ENCODE data around the gene ALDH1A1.
A peak's percentile ranks its signal among the peaks of the same experiment; 100 is the strongest.

ALDH1A1 gene

DNA sequence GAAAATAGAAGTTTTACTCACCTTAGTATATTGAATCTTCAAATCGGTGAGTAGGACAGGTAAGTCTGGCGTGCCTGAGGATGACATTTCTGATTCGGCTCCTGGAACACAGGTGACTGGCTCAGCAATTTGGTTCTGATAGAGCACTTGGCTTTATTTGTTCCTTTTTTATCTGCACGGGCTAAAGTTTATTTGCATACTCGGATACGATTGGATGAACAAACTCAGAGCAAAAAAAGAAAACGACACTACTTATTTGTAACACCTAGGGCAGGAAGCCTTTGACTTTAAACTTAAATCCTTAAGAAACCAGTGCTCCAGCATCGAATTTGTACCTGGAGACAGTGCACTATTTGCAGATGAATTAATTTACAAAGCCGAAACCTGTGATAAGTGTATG lies at the start of gene ALDH1A1:
Gene ALDH1A1, minus strand, starts transcription at position 140 of the 400 bp plus-strand sequence. Its CDS starts 53 bp downstream, at position 87.
- peak; percentile 87 for FAIRE-seq

DNA sequence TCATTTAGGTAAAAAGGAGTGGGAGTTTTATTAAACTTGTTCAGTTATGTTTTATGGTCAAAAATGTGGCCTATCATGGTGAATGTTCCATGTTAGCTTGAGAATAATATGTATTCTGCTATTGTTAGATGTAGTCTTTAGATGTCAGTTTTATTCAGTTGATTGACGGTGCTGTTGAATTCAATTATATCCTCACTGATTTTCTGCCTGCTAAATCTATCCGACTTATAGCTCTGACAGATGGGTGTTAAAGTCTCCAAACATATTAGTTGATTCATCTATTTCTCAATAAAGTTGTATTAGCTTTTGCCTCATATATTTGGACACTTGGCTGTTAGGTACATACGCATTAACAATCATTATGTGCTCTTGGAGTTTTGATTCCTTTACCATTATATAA lies 49.0 kb upstream of the ALDH1A1 start:
- no peak for FAIRE-seq

DNA sequence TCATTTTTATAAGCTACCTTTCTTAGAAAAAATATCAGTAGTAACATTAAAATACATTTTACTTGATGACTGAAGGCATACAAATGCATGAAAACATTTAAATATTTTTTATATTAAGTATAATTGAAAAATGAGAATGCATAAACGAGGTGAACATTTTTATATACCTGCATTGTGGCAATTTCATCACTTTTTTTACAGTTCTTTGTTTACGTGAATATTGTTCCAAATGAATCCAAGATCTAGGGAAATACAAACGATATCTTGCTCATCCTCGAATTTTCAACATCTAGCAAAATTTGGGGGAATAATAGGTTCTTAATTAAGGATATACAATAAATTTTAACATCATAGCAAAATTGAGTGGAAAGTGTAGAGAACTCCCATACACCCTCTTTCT lies 45.5 kb upstream of the ALDH1A1 start:
- no peak for FAIRE-seq

DNA sequence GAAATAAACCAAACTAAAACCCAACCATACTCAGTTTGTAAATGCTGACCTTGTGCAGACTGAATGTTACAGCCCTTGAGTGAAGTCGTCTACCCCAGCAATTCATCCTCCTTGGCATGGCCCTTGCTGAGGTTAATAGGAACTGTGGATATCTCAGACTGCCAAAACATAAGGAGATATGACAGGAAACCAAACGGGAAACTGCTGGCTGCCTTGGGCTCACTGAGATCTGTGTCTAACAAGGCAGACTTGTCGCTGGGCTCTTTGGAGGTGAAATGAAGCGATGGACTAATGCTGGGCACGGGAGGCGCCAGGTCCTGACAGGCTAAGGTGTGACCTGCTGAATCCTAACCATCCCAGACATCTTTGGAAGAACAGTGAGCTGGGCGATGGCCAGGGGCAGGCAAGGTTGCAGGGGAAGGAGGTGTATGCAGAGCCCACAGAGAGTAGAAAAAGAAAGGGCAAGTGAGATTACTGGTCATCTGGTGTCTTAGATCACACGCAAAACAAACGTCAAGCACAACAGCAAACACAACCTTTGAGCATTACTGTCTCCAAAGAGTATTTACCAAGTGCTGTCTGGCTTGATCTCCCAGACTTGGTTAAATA lies 44.6 kb upstream of the ALDH1A1 start:
- FAIRE-seq, result no peak

- FAIRE-seq, result no peak
Measured at GRCh38 chr9:72996684-72997314, 43.9 kb upstream of the ALDH1A1 start.

DNA sequence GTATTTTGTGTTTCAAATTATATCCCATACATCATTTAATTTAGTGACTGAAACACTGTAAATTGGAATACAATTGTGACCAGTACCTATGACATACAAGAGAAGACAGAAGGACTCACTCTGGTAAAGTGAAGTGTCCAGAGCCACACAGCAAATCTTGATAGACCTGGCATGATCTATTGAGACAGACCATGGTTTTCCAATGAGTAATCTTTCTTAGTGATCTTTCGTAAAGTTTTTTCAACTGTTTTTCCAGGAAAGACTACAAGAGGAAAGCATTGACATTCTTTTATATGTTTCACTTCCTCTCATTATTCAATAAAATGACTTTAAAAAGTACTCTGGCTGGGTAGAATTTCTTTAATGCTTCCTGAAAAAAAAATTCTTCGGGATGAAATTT lies 43.3 kb upstream of the ALDH1A1 start:
- FAIRE-seq, result no peak

DNA sequence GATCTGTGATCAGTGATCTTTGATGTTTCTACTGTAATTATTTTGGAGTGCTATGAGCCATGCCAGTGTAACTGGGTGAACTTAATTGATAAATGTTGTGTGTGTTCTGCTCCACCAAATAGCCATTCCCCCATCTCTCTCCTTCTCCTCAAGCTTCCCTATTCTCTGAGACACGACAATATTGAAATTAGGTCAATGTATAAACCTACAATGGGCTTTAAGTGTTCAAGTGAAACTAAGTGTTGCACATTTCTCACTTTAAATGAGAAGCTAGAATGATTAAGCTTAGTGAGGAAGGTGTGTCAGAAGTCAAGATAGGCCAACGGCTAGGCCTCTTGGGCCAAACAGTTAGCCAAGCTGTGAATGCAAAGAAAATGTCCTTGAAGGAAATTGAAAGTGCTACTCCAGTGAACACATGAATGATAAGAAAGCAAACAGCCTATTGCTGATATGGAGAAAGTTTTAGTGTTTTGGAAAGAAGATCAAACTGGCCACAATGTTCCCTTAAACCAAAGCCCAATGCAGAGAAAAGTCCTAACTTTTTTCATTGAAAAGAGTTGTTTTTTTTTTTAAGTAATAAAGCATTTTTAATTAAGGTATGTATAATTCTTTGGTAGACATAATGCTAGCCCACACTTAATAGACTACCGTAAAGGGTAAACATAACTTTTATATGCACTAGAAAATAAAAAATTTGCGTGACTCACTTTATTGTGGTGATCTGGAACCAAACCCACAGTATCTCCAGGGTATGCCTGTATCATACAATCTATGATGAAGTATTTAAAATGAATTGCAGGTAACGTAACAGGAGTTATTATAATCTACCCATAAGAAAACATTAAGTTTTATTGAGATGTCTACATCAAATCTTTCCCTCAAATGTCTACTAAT lies 42.5 kb upstream of the ALDH1A1 start:
- FAIRE-seq, result no peak

DNA sequence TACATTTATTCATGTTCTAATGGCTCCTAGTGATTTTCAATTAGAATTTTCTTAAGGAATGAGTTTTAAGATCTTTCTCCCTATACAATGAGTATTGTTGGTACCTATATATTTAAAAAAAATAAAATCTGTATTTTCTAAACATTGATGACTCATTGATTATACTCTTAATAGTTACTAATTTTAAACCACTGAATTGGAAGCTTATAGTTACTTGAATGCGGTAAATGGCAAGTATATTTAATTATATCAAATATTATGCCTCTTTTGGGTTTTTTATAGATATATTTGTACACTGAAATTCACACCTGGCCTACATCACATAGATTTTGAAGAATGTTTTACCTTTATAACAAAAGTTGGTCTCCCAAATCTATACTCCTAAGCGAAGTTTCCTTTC lies 38.9 kb upstream of the ALDH1A1 start:
- no peak for FAIRE-seq

GRCh38 chr9:72990397-72991182 lies 37.7 kb upstream of the ALDH1A1 start:
- FAIRE-seq, result no peak

DNA sequence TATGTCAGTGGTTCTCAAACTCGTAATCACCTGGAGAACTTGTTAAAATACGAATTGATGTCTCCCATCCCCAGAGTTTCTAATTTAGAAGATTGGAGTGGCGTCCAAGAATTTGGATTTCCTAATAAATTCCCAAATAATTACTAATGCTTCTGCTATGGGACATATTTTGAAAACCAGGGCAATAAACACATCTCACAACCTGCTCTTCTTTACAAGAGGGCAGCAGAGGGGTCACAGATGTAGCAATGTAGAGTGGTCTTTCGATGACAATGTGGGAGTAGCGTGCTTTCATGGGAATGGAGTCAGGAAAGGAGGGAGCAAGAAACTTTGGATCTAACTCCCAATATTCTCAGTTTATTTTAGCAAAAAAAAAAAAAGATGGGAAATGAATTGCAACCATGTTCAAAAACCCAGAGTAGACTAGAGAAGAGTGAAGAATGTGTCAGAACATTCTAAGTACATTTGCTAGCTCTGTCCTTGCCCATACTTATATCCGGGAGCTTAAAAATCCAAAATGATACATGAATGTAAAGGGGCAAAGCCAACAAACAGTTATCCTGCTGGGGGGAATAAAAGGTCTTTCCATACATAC lies 33.8 kb upstream of the ALDH1A1 start:
- FAIRE-seq, result peak; percentile 65

GRCh38 chr9:72985746-72986145 lies 32.9 kb upstream of the ALDH1A1 start:
- no peak for FAIRE-seq

DNA sequence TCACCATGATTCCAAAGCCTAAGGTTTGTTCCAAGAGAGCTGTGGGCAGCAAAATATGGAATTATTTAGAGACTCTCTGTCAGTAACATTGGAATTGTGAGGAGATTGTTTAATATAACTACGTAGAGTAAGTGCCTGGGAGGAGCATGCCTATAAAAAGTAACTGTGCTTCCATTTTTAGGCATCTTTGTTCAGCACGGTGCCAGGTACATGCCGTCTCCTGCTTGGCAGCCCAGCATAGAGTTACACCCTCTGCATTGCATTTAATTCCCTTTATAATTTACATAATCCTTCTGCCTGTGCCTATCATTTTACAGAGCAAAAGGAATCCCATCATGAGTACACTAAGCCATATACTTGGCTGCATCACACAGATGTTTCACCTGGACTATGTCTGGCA lies 32.1 kb upstream of the ALDH1A1 start:
- FAIRE-seq, result no peak

GRCh38 chr9:72984226-72984947 lies 31.5 kb upstream of the ALDH1A1 start:
- no peak for FAIRE-seq

GRCh38 chr9:72983512-72984225 lies 30.8 kb upstream of the ALDH1A1 start:
- no peak for FAIRE-seq

GRCh38 chr9:72983056-72983455 lies 30.2 kb upstream of the ALDH1A1 start:
- no peak for FAIRE-seq

- FAIRE-seq, result no peak
Measured at GRCh38 chr9:72982146-72982799, 29.4 kb upstream of the ALDH1A1 start.

- FAIRE-seq, result no peak
Measured at GRCh38 chr9:72981433-72981832, 28.6 kb upstream of the ALDH1A1 start.

- peak; percentile 69 for FAIRE-seq
Measured at GRCh38 chr9:72980600-72981265, 27.9 kb upstream of the ALDH1A1 start.

DNA sequence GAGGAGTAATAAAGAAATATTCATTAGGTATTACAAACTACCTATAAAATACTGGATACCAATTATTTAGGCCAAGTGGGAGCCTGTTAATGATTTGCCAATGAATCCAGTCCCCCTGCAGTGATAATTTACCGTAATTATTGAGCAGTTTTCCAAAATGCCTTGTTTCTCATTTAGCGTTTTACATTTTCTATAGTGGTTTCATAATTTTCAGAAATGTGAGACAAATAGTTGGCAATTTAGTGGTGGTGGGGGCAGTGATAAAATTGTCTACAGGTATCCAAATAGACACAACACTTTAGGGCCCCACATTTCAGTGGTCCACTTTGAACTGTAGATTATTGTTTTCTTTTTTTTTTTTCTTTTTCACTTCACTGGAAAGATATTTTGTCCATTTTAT lies 27.3 kb upstream of the ALDH1A1 start:
- FAIRE-seq, result no peak

Measured in endometrium (tissue), 2 donors.